ENCODE results near the gene LMO1.

The LMO1 gene

DNA sequence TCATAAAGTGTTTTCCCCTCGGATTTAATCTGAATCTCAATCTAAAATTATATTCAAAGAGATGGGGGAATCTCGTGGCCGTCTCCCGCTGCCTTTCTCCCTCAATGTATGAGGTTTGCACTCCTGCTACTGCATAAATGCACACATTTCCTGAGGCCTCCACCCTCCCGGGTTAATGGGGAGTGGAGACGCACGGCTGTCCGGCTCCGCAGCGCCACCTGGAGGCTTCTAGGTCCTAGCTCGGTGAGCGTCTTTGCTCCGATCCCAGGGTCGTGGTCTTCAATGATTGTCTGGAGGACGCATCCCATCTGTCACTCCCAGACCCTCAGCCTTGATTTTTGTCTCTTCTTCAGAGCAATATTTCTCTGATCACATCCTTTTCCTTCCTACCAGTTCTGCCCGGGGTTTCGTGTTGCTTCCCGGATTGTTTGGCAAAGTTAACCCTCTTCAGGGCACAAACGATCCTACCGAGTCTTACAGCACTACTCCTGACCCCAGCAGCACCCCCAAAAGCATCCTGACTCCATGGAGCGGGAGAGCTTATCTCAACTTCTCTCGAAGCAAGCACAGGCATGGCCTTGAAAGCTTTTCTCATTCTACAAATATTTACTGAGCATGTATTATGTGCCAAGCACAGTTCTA is at the start of gene LMO1:
Gene LMO1, minus strand, starts transcription at position 110 of the 642 bp plus-strand sequence. CDS start 516 bp downstream, outside the sequence.
- peak; percentile 75 to 82 for DNase-seq

DNA sequence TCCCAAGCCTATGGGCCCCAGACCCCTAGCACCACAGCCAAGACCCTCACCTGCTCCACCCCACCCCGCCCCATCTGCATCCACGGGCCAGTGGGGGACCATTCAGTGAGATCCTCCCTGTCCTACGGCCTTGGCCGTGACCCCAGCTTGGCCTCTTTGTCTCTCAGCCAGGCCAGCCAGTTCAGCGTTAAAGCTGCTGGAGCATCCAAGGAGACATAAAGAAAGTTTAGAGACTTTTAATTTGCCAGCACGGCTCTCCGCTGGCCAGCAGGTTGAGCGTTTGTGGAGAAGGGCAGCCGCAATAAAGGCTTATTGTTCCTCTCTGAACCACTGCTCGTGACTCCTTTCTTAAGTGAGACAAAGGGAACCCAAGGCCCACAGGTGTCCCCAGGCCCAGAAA is 49.3 kb upstream of the LMO1 start:
- no peak for DNase-seq

DNA sequence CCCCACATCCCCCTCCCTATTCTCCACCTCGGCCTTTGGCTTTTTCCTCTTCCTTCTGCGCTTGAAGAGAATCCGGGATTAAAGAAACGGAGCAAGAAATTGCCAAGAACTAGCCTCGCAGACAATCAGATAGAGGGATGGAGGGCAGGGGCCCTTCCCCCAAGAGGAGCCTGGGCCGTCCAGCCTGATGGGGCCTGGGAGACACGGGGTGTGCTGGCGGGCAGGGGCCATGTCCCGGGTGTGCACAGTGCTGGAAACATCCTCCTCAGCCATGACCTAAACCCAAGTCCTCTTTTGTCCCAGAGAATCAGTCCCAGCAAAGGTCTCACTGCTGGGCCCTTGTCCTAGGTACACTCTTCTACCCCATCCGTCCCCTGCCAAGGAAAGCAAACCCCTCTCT is 47.7 kb upstream of the LMO1 start:
- DNase-seq = no peak

DNA sequence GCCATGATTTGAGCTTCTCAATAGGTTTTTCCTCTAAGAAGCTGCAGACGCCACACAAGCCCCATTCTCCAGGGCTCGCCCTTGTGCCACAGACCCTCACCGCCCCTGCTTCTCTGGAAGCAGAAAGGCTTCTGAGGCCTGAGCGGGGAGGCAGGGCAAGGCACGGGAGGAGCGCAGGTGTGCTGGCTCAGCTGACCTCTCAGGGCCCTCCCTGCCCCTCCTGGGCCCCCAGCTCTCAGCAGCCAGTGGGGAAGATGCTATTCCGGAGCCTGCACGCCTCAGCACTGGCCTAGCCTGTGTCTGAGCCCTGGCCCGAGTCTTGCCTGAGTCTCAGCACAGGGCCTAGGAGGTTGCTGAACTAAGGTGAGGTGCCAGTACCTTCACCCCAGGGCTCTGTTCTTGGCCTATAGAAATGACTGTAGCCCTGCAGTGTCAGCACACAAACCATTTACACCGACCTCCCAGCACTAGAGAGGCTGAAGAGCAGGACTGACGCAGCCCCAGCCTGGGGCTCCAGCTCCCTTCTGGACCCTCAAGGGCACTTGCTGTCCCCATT is 47.1 kb upstream of the LMO1 start:
- no peak for DNase-seq

DNA sequence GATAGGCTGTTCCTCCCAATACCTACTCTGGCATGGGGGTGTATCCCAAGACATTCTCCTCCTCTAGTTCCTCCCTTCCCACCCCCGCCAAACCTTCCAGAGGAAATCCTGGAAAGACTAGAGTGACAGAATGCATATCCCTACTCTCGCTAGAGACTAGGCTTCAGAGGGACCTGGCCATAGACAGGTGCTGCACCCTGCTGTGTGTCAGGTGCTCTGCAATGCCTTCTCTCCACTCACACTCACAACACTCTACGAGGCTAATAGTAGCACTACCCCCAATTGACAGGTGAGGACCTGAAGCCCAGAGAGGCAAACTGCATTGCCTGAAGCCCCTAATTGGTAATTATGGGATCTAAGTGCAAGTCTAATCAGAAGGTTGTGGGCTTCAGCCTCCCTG is 46.2 kb upstream of the LMO1 start:
- peak in 1 of 2 experiments; percentile 10 for DNase-seq

DNA sequence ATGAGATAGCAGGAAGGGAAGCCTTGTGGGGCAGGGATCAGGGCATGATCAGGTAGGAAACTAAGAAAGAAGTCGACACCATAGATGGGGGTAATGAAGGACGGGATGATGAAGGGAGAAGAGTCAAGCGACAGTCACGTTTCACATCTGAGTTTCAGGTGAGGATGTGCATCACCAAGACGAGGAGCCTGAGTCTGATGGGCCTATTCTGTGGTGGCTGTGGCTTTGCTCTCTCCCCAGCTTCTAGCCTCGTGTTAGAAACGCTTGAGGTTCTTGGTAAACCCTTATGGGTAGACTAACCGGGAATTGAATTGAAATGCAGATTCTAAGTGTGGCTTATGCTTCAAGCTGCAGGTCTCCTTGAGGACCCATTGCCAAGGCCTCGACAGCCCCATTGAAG is 45.6 kb upstream of the LMO1 start:
- DNase-seq = no peak

DNA sequence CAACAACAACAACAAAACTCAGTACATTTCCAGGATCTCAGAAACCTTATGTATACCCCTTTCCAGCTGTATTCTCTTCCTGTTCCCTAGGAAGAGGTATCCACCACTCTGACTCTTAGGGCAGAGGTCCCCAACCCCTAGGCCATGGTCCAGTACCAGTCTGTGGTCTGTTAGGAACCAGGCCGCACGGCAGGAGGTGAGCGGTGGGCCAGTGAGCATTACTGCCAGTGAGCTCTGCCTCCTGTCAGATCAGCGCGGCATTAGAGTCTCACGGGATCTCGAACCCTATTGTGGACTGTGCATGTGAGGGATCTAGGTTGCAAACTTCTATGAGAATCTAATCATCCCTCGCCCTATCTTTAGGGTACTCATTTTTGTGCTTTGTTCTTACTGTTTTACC is 43.9 kb upstream of the LMO1 start:
- no peak for DNase-seq

DNA sequence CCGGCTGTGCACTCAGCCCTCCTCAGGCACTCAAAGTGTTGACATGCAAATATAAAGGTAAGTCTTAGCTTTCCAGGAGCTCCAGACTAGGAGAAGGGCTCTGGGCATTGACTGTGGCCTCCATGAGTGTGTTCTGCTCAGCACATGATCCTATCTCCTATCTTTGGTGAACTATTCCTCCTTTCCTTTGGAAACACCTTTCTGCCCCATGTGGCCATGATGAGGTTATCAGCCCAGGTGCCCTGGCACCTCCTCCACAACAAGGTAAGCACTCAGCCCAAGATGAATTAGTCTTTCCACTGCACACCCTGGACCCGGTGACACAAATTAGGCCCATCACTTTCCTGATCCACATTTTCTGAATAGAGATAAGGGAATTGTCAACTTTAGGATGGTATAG is 37.9 kb upstream of the LMO1 start:
- DNase-seq = no peak

DNA sequence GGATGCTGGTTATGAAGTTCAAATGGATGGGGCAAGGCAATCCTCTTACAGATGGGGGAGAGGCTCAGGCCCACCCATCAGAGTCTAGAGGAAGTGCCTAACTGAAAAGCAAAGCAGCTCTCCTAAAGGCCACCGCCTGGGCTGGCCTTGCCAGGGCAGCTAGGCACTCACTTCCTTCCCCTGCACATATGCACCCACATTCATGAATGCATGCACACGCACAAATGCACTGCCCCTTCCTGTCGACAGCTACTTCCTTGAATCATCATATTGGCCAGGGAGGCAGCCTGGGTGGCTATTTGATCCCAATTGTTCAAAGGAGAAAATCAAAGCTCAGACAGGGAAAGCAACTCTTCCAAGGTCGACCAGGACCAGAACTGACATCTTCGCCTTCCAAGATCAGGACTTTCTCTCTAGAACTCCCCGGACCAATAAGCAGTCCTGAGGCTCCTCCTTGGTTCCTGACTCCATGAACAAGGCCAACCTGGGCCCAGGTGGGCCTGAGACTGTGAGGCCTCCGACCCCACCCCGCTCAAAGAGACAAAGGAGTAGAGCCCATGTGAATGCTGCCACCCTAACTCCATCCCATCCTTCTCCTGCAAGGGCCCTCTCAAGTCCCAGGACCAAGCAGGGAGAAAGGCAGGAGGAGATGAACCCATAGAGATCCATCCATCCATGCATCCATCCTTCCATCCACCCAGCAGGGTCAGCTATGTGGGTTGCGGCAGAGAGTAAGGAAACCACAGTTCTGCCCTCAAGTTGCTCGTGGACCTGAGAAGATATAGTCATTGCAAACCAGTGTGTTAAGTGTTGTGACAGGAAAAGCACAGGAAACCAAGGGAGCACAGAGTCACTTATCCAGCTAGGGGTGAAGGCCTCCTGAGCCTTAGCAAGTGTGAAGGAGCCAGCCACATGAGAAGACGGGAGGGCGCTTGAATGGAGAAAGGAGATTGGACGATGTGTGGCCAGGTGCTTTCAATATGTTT is 35.4 kb upstream of the LMO1 start:
- no peak for DNase-seq

DNA sequence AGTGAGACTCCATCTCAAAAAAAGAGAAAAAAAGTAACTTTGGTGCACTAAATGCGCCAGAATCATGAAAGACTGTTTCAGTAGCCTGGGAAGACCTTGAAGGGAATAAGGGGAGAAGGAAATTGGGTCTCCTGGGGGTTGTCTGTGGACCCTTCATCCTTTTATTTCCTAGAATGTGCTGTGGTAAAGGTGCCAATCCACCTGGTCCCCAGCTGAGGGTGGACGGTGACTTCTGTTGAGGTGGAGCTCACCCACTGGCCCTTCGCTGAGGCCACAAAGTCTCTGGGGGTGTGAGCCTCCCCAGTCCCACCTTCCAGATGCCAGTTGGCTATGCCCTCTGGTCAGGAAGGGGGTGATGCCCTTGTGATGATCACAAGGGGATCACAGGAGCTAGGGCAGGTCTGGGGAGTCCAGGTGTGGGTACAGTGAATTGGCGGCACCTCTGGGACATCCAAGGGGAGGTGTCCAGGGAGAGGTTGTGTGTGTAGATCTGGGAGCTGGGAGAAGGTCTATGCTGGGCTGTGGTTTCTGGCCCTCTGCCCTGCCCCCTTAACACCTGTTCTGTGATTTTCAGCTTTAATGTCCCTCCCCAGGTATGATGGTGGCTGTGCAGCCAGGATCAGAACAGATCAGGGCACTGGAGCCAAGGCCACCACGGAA is 34.2 kb upstream of the LMO1 start:
- no peak for DNase-seq

DNA sequence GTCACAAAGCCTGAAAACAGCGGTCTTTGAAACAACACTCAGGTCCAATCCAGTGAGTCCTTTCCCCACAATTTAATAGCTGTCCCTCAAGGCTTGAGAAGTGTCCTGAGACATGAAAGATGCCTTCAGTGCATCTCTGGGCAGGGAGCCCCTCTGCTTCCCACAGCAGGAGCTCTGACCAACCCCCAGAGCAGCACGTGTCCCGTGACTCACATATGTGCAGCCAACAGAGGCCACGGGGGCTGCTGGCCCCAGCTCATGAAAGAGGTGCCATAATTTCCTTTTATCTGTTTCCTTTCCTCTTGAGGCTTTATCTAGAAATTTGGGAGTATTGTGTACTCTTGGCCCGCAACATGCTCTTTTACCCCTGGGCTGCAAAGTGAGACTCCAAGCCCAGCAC is 33.2 kb upstream of the LMO1 start:
- no peak for DNase-seq

DNA sequence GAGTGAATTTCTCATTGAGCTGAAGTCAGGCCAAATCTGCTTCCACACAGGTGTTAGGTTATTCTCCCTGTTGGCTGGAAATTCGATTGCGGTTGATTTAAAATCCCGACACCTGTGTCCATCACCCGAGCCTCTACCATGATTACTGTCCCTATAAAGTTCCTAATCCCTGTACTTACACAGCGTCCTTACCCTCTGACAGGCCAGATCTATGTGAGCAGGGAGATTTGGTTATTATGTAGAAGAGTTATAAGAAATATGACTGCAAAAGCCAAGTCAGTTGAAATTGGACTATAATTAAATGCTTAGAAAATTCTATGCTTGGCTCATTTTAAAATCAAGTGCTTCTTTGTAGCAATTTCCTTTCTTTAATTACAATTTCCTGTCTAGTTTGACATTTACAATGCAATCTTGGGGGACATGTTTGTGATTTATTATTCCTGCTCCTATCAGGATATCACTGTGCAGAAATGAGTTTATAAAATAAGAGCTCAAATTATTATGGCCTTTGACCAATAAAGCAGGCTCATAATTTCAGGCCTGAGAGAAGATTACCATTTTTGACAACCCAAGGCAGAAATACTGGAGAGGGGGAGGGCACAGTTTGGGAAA is 32.5 kb upstream of the LMO1 start:
- no peak for DNase-seq

DNA sequence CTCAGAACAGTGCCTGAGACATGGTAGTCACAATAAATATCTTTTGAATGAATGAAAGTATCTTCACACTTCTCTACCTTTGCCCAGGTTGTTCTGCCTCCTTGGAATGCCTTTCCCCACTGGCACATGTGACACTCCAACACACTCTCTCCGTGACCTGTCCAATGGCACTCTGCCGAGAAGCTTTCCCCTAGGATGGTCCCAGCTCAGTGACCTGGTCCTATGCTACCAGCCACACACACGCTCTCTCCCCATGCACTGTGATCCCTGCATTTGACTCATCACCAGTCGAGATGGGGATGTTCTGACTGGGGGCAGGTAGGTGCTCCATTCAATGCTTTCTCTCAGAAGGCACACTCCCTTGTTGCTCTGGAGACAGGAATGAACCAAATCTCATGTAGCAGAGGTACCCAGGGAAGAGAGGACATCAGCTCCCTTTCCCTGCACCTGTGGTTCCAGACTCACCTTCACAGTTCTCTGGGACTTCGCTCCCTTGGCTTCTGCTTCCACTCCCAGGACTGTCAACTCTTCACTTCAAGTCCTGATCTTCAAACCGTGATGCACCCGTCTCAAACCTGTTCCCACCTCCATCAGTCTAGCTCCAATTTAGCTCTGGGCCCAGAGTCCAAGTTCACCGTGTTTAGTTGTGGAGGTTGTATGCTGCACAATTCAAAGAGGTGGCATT is 30.7 kb upstream of the LMO1 start:
- no peak for DNase-seq

DNA sequence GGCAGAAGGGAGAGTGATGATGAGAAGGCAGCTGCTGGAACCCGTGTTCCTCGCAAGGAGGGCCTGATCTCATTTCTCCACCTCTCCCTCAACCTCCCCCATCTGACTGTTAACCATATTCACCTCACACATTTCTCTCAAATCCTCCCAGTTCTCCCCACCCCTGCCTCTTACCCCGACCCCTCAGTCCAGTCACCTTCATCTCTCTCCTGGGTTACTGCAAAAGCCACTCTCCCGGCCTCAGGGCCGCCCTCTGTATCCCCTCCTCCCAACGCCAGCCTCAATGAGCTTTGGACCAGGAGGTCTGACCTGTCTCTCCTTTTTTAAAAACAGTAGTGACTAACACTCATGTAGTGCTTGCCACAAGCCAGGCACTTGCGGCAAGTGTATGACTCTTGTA is 29.5 kb upstream of the LMO1 start:
- DNase-seq = no peak

DNA sequence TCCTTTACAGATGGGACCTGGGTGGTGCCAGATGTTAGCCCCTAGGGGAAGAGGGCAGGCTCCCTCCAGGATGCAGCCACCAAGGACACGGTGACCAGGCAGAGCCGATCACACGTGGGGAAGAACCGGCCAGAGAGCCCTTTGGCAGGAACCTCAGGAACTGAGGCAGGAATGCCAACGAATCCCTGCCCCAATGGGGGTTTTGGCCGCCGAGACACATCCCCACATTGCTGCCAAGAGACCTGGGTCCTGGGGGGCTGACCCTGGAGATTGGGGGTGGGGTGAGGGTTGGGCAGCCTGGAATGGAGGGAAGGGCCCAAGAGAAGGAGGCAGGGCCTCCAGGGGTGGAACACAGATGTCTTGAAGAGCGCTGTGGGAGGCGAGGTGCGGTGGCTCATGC is 28.7 kb upstream of the LMO1 start:
- no peak for DNase-seq

DNA sequence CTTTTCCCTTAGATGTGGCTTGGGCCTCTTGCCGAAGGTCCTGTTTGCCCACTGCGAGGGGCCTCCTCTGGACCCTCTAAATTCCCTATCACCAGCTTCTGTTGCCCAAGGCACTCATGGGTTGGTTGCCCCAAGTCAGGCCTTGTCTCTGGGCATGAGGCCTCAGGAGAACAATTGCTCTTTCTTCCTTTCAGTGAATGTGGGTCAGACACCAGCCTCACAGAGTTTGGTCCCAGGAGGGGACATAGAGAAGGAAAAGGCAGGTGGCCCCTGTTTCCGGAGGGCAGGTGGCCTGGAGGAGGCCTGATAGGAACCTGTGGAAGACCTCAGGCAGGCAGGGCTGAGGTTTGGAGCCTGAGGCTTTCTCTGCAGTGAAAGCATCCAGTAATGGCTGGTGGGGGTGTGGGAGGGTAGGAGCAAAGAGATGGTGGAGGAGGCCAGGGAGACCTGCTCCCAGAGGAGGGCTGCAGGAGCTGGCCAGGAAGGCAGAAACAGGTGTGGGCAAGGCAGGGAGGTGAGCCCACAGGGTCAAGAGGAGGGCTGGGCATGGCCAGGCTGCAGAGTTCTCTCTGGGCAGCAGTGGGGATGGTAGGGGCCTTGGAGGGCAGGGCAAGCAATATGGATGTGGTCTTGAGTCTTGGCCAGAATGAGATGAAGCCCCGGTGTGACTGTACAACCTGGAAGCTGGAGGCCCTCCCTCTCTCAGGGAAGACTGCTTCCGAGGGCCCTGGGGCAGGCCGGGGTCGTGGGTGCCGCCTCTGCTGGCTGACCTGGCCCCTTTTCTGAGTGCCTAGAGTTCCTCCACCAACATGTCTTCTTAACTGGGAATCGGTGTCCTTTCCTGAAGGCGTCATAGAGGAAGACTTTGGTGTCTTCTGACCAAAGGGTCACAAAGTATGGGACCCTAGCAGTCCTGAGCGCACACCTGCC is 28.0 kb upstream of the LMO1 start:
- DNase-seq = no peak

DNA sequence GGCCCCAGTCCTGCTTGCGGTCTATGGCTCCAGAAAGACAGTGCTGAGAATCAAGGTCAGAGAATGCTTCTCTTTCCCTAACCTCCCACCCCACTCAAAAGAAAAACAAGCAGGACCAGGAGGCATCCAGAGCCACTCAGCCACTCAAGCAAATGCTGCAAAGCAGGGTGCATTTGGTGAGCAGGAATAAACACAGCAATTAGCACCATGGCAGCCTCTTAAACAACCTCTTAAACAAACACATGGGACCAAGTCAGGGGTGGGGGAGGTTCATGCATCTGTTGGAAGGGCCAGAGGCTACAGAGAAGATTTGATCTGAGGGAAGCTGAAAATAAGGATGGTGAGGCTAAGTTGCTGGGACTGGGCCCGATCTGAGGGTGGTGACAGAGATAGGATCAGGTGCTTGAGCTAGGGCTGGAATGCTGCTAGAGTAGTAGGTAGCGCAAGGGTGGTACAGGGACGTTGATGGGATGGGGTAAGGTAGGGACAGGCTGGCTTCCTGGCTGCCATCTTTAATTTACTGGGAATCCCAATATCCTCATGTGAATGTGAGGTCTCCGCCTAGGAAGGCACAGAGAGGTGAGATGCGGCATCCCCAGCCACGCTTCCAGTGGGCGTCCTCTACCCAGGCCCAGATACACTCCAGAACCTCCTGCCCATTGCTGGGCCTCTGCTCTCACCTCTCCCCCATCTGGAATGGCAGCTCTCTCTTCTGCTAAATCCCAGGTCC is 26.6 kb upstream of the LMO1 start:
- DNase-seq = peak in 1 of 2 experiments; percentile 51

DNA sequence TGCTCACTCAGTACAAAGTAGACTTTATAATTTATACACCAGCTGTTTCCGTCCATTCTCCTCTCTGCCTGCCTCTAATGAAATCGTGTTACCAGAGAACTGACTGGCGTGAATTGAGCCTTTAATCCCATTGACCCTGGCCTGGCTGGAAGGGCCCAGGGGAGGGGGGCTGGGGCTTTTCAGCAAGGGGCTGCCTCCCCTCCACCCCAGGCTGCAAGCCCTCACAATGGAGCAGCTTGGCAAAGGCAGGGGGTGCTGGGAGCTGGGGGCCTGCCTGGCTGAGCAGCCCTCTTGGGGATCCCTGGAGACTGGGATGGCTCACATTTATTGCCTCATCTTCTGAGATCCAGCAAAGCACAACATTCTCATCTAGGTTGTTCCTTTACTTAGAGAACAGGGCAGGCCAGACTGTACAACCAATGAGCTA is 25.8 kb upstream of the LMO1 start:
- no peak for DNase-seq

DNA sequence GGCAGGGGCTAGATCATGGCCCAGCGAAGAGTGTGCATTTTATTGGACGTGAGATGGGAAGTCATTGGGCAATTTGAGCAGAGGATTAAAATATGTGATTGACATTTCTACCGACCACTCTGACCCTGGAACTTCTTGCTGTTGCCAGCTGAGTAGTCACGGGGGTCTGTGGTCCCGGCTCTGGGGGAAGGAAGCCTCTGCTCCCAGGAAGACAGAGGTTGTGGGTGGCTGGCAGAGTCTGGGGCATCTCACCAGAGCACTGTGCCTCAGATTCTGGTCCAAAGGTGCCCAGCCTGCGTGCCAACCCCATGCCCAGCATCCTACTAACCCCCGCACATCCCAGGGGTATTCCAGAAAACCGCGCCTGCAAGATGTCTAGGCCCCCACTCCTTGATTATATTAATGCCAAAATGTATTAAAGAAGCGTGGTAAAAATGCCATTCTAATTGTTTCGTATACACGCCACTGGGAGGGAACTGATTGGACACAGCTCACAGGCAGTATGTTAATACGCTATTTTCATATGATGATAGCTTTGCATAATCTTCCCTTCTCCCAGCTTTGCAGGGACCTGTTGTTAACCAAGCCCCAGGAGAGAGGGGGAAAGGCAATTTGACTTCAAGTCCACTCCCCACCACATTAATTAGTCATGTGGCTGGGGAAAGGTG is 25.3 kb upstream of the LMO1 start:
- no peak for DNase-seq

Measured in NCI-H187 (cell line).